Activated CD4-positive, CD25-positive, alpha-beta regulatory T cell (primary cell): ENCODE results near the gene PACS2.
"Not testable (repeated sequence)": the region's sequence is repeated elsewhere in the genome, so short reads cannot be mapped to it uniquely, and the experiment has no call there.

Experiments
- DNase-seq, 4 experiments: peaks; one replicate each; lab custom pipeline; 2025; lab: John Stamatoyannopoulos, UW

The PACS2 gene

DNA sequence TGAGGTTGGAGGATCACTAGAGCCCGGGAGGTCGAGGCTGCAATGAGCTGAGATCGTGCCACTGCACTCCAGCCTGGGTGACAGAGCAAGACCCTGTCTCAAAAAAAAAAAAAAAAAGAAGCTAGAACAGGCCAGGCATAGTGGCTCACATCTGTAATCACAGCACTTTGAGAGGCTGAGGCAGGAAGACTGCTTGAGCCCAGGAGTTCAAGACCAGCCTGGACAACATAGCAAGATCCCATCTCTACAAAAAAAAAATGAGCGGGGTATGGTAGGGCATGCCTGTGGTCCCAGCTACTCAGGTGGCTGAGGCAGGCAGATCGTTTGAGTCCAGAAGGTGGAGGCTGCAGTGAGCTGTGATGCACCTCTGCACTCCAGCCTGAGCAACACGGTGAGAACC is 25.6 kb upstream of the PACS2 start:
- not testable (repeated sequence) for DNase-seq

DNA sequence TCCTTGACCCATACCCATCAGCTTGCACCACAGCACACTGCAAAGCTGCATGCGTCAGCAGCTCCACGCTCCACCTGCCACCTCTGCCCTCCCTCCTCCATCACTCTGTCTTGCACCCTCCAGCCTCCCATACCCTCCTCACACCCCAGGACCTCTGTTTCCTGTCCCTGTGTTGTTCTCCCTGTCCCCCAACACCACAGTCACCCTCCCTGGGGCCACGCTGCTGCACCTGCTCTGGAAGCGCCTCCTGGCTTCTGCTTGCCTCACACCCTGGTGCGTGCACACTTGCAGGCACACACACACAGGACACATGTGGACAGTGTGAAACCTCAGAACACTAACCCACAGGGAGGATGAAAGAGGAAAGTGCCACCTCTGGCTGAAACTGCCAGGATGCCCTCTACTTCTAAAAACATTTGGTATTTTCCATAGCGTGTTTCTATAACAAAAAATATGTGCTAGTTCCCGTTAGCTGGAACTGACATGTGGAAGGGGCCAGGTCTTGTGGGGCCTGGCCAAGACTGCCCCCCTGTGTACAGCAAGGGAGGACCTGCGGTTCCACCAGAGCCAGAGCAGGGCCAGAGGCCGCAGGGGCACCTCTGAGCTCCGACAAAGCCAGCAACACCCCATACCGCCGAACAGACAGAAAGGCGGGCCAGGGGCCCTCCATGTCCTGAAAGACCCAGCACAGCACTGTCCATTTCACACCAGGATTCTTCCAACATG is 23.8 kb upstream of the PACS2 start:
- no peak for DNase-seq

DNA sequence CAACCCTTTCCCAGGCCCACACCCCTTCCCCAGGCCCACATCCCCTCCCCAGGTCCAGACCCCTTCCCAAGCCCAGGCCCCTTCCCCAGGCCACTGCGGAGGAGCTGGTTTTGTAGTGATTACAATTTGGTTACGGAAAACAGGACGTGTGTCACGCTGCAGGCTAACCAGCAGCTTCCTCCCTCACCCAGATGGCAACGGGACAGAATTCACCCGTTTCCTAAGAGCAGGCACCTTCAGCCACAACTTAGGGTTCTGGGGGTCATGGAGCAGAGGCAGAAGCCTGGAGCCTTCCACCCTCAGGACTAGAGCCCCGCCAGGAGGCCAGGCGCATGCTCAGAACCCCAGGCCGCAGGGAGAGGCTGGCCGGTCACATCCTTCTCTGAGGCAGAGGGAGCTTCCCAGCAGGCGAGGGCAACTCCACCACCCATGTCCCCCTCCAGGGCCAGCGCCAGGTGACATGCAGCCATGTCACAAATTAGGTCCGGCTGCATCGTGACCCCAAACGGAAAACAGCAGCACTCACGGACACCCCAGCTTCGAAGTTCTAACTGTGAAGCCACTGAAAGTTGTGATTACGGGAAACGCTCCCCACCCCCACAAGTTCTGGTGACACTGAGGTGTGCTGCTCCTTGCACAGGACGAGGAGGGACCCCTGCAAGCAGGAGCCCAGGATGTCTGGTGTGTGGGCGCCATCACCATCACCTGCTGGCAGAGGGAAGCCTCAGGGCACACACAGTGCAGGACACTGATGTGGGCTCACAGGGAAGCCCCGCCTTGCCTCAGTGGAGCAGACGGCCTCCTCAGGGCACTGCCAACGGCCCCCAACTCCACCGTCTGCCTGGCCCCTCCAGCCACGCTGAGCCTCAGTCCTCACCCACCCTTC is 21.5 kb upstream of the PACS2 start:
- DNase-seq = no peak

DNA sequence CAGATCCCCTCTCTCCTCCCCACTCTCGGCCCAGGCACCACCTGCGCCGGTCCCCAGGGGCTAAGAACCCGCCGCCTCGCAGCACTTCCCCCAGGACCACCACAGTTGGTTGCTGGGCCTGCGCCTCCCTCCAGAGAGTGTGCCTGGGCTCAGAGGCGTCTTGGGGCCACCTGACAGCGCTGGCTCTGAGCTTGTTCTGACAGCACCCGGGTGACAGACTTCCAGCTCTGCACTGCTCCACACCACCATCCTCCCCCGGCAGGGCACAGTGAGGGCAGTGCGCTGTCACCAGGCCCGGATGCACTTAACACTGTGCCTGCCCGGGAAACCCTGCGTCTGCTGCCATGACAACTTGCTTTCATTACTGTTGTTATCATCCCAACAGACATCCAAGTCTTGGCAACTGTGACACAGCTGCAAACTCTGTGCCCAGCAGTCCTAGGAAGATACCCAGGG is 20.4 kb upstream of the PACS2 start:
- DNase-seq = peak in 2 of 4 experiments; percentile 15 to 22

DNA sequence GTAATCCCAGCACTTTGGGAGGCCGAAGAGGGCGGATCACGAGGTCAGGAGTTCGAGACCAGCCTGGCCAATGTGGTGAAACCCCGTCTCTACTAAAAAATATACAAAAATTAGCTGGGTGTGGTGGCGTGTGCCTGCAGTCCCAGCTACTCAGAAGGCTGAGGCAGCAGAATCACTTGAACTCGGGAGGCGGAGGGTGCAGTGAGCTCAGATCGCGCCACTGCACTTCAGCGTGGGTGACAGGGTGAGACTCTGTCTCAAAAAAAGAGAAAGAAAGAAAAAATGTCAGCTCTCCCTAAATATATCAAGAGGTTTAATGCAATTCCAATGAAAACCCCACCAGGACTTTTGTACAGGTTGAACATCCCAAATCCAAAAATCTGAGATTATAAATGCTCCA is 17.2 kb upstream of the PACS2 start:
- DNase-seq = not testable (repeated sequence)

DNA sequence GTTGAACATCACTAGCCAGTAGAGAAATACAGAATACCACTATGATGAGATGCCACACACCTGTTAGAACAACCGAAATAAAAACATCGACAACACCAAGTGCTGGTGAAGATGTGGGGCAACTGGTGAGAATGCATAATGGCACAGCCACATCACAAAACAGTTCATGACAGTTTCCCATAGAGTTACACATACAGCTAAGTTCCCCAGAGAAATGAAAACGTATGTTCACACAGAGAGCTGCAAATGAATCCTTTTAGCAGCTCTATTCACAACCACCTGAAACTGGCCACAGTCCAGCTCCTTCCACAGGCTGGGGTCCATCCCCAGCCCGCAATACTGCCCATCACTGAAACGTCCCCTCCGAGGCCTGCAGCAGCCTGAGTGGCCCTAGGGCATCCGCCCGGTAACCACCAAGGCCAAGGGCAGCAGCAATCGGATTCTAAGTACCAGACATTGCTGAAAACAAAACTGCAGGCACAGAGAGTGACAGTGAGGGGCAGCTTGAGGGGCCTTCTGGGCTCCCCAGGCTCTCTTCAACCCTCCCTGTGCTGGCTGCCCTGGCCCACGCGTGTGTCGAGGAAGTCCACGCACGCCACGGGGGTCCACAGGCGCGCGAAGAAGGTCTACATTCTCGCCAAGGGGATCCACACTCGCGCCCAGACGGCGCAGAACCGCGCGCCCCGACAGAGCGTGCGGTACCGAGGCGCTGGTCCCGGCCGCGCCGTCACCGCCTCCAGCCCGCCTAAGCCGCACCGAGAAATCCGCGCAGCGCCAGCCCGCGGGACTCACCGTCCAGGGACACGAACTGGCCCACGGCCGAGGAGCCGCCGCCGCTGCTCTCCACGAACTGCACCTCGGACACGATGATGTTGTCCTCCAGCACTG is 14.7 kb upstream of the PACS2 start:
- no peak for DNase-seq

DNA sequence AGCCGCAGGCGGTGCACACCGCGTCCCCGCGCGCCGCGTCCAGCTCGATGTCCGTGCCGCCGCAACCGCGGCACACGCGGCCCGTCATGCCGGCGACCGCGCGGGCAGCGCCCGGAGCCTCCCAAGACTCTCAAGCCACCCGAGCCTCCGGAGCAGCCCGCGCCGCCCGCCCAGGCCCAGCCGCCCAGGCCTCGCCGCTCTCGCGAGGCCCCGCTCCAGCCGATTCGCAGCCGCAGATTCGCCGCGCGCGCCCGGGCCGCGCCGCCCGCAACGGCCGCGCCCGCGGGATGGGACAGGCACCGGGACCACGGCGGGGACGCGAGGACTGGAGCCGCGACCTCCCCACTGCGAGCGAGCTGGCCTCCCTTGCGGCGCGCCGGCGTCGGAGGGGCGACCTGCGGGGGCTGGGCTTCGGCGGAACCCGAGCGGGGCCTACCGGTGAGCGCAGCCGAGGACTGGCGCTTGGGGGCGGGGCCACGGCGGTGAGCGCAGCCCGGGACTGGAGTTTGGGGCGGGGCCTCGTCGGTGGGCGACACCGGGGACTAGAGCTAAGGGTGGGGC is 13.9 kb upstream of the PACS2 start, which contains the start of gene BRF1:
Gene BRF1 (minus strand): TSS at position 460 of the 561 bp plus-strand sequence. CDS start 372 bp downstream, at position 88.
- peak; percentile 89 to 95 (median 94) for DNase-seq

DNA sequence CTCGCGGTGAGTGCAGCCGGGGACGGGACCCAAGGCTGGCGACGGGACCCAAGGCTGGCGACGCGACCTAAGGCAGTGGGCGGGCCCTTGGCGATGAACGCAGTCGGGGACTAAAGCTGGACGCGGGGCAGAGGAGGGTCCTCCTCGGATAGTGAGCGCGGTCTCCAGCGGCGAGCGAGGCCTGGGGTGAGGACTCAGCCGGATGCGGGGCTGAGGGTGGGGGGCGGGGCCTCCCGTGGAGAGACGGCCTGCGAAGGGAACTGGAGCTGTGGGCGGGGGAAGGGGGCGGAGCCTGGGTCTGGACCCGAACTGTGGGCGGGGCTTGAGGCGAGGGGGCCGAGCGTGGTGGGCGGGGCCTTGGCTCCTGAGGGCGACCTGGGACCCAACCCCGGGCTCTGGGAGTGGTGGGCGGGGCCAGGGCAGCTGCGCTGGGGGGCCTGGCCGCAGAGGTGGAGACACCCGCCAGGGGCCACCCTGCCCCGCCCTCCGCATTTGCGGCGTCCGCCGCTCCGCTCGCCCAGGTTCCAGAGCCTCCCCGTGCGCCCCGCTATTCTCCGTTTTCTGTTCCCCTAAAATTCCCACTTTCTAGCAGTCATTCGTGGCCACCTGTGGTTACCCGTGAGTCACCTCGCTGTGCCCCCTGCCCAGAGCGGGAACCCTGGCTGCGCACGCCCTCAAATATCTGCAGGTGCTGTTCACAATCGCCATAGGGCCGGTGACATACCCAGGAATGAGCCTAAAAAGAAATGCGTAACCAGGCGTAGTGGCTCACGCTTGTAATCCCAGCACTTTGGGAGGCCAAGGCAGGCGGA is 13.2 kb upstream of the PACS2 start:
- DNase-seq = peak; percentile 96 to 99 (median 98)

DNA sequence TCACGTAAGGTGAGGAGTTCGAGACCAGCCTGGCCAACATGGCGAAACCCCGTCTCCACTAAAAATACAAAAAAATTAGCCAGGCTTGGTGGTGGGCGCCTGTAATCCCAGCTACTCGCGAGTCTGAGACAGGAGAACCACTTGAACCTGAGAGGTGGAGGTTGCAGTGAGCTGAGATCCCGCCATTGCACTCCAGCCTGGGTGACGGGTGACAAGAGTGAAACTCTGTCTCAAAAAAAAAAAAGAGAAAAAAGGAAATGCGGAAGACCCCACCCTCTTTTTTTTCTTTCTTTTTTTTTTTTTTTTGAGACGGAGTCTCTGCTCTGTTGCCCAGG is 12.7 kb upstream of the PACS2 start:
- not testable (repeated sequence) for DNase-seq

DNA sequence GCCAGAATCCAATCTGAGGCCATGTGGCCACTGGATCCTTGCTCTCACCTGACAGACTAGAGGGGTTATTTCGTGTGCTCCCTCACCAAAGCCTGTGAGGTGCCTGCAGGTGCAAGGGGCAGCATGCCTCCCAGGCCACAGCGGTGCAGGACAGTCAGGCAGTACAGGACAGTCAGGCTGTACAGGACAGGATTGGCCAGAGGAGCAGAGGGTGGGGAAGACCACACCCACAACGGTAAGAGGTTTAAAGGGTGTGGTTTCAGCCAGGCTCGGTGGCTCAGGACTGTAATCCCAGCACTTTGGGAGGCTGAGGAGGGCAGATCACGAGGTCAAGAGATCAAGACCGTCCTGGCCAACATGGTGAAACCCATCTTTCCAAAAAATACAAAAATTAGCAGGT is 10.6 kb upstream of the PACS2 start:
- DNase-seq = no peak

DNA sequence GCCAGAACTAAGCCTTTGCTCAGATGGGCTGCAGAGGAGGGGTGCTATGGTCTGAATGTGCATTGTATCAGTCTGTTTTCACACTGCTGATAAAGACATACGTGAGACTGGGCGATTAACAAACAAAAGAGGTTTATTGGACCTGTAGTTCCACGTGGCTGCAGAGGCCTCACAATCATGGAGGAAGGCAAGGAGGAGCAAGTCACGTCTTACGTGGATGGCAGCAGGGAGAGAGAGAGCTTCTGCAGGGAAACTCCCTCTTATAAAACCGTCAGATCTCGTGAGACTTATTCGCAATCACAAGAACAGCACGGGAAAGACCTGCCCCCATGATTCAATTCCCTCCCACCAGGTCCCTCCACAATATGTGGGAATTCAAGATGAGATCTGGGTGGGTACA is 10.0 kb upstream of the PACS2 start:
- no peak for DNase-seq

DNA sequence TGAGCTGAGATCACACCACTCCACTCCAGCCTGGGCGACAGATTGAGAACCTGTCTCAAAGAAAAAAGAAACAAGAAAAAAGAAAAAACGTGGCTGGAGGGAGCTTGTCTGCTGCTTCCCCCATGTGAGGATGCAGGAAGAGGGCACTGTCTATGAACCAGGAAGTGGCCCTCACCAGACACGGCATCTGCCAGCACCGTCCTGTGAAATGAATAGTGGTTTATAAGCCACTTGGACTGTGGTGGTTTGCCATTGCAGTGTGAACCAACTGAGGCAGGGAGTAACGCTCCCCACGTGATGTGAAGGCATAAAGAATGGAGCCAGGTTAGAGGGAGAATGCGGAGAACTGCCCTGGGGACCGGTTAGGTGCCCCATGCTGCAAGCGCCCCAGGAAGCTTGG is 9.2 kb upstream of the PACS2 start:
- DNase-seq = no peak

DNA sequence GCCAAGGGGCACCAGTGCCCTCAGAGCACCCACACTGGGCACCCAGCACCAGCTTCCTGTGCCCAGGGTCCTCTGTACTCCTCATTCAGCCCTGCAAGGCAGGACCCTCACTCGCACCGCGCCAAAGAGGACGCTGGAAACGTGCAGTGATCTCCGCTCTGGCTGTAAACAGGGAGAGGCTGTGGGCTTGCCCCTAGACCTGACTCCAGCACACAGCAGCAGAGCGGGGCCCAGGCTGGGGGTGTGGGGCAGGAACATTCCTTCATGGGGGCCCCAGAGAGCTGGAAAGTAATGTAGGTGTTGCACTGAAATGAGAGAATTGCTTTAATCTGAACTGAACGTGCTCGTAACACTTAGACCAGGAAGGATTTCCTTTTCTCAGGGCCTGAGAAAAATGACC is 8.8 kb upstream of the PACS2 start:
- DNase-seq = no peak

DNA sequence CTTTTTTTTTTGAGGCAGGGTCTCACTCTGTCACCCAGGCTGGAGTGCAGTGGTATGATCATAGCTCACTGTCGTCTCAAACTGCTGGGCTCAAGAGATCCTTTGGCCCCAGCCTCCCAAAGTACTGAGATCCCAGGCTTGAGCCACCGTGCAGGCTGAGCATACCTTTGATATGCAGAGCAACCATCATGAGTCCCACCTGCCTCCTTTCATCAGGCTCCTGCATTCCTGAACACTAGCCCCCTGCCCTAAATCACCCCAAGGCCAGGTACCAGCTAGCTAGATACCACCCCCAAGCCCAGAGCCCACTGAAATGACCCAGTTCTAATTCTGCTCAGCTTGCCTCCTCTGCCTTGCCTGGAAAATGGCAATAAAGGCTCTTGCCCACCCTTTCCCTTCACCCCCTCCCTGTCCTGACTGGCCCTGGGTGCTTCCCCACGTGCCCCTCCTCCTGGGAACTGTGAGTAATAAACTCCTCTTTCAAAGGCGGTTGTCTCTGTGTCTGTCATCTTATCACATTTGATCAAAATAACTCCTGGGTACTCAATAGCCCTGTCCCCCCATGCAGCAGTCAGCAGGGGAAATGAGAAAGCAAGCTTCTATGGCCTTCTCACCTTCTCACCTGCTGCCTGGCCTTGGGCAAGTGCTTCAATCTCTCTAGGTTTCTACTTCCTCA is 7.4 kb upstream of the PACS2 start:
- no peak for DNase-seq

DNA sequence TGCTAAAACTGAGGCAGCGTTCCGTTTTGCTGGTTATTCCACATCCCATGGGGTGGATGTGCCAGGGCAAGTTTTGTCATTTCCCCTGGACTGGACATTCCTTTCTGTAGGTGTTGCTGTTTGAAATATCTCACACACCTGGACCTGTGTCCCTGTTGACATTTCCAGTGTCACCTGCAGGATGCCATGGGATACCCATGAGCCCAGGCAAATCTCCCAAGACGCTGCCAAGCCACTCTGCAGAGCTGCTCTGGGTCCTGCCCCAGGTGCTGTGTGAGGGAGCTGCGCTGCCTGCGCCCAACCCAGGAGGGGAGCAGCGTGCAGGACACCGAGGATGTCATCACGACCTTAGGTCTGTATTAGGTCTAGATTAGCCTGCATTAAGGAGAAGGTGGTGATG is 5.2 kb upstream of the PACS2 start:
- no peak for DNase-seq

DNA sequence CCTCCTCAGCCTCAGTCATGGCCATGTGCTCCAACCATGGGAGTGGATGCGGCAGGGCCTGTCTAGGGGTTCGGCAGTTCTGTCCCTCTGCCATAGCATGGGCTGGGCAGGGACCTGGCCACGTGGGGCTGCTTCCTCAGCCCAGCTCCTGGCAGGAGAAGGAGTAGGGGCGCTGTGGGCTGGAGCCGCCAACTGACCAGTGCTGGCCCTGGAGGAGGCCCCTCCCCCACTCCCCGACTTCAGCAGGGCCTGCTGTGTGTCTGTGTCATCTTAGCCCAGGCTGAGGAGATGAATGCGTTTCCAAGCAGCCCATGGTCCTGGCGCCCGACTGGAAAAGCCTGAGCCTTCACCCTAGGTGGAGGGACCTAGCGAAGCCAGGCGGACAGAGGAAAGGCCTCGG is 2.7 kb upstream of the PACS2 start:
- DNase-seq = no peak

DNA sequence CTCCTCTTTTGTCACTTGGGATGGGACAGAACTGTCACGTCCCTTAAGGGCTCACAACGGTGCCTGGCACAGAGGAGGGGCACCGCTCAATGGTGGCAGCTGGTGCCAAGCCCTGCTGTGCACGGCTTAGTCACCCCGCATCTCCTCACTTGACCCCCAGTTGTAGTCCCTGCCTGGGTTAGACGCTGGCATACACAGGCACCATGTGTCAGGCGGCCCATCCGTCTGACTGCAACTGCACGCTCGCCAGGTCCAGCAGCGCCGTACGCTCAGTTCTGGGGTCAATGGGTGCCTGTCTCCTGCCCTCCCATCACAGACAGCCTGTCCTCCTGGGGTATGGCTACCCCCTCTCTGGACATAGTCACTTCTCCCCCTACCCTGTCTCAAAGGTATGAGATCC is 1.6 kb upstream of the PACS2 start:
- DNase-seq = no peak

DNA sequence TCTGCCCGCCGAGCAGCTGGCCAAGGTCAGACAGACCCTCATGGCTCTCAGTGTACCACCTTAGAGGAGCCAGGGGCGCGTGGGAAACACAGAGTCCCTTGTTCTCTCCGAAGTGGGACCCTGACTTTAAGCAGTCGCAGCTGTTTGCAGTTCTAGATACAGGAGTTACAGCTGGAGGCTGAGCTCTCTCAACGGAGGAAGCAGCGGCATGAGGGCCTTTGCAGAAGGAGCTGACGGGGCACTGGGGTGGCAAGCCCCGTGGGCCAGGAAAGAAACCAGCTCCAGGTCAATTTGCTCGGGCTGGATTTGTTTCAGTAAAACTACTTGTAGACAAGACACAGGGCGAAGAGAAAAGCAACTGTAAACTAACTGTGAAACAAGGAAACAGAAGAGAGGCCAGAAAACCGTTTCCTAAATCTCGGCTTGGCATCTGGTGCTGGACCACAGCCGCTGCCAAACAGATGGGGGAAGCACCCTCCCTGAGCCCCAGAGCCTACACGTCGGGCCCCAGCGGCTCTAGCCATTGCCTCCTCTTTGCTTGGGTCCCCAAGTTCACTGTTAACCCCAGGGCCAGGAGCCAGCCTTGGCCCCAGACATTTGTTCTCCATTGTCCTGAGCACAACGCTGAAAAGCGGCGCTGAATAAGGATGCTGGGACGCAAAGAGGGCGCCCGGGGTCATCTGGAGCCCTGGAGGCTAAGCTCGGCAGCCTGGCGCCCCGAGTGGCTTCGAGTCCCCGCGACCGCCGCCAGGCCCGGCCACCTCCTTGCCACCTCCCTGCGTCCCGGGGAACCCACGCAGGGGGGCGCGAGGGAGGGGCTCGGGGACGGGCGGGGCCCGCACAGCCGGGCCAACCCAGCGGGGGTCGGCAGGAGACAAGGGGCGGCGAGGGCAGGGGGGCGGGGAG is 914 bp upstream of the PACS2 start:
- peak in 1 of 4 experiments; percentile 25 for DNase-seq

DNA sequence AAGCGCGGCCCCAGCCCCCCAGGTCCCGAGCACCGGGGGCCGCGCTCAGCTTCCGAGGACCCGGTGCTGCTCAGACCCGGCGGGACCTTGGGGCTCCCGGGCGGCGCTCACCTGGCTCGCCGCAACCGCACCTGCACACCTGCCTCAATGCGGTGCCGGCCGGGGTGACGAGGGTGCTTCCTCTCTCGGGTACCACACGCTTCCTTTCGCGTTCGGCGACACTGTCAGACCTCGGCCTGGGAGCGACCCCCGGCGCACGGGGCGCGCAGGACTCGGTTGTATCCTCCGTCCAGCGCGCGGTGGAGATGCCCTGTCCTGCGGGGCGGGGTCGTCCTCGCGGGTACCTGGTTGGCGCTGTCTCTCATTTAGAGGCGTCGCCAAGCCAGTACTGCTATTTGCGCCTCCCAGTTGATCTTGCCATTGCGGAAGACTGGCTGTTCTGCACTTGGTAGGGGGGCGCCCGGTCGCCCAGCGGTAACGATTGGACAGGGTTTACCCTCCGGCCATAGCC is 718 bp downstream of the PACS2 start:
- peak in 3 of 4 experiments; percentile 16 to 41 (median 40) for DNase-seq
